H9 (cell line): ENCODE results near the gene NRXN2. TPM values are rescaled to one million over a fixed set of nuclear protein-coding genes. Genes with fewer than 3 reads are reported as not detected.

Source experiments
- DNase-seq: peaks from one replicate; pipeline ENCODE4 v3.0.0-alpha.2; 2017
- H2AFZ ChIP-seq: one replicate; pipeline ENCODE4 v1.6.1; 2013; ENCODE audit warnings: mild to moderate bottlenecking, low read length, control low read depth, moderate library complexity
- H2AK5ac ChIP-seq: 2 replicates; pipeline ENCODE4 v1.6.1; 2013; ENCODE audit warnings: low read length, control low read depth, mixed read lengths; ENCODE audit not compliant: insufficient read length
- H2BK120ac ChIP-seq: one replicate; pipeline ENCODE4 v1.6.1; 2013; ENCODE audit warnings: low read depth, mild to moderate bottlenecking, low read length, control low read depth, inconsistent platforms; ENCODE audit not compliant: poor library complexity, severe bottlenecking
- H2BK12ac ChIP-seq: 2 replicates; pipeline ENCODE4 v1.6.1; 2013; ENCODE audit warnings: low read length, control low read depth, mixed read lengths, low read depth; ENCODE audit not compliant: insufficient read length
- H2BK15ac ChIP-seq: 2 replicates; pipeline ENCODE4 v1.6.1; 2013; ENCODE audit warnings: low read depth, low read length, control low read depth
- H2BK20ac ChIP-seq: one replicate; pipeline ENCODE4 v1.6.1; 2013; ENCODE audit warnings: low read depth, mild to moderate bottlenecking, low read length, control low read depth, inconsistent platforms; ENCODE audit not compliant: poor library complexity, severe bottlenecking
- H2BK5ac ChIP-seq: 2 replicates; pipeline ENCODE4 v1.6.1; 2013; ENCODE audit warnings: low read length, control low read depth, mixed read lengths; ENCODE audit not compliant: insufficient read length
- H3K14ac ChIP-seq: 2 replicates; pipeline ENCODE4 v1.6.1; 2013; ENCODE audit warnings: low read length, control low read depth; ENCODE audit not compliant: insufficient read depth
- H3K18ac ChIP-seq: 2 replicates; pipeline ENCODE4 v1.6.1; 2013; ENCODE audit warnings: low read depth, mild to moderate bottlenecking, mixed read lengths, low read length, control low read depth; ENCODE audit not compliant: insufficient read length
- H3K23ac ChIP-seq: 2 replicates; pipeline ENCODE4 v1.6.1; 2013; ENCODE audit warnings: low read length, control low read depth, mixed read lengths, low read depth; ENCODE audit not compliant: insufficient read length
- H3K23me2 ChIP-seq: 2 replicates; pipeline ENCODE4 v1.6.1; 2013; ENCODE audit warnings: low read depth, mild to moderate bottlenecking, mixed read lengths, low read length, control low read depth; ENCODE audit not compliant: insufficient read length, poor library complexity, severe bottlenecking
- H3K27ac ChIP-seq: 2 replicates; pipeline ENCODE4 v1.5.1; 2013; ENCODE audit warnings: low read length, control low read depth, mixed read lengths, low read depth; ENCODE audit not compliant: insufficient read length
- H3K27me3 ChIP-seq: 2 replicates; pipeline ENCODE4 v1.6.1; 2013; ENCODE audit warnings: low read length, control low read depth, inconsistent platforms; ENCODE audit not compliant: insufficient read depth
- H3K4ac ChIP-seq: 2 replicates; pipeline ENCODE4 v1.6.1; 2013; ENCODE audit warnings: low read depth, mild to moderate bottlenecking, control low read depth, inconsistent platforms, low read length, moderate library complexity
- H3K4me1 ChIP-seq: 2 replicates; pipeline ENCODE4 v1.6.1; 2013; ENCODE audit warnings: low read length, control low read depth, inconsistent platforms; ENCODE audit not compliant: insufficient read depth
- H3K4me2 ChIP-seq: 2 replicates; pipeline ENCODE4 v1.6.1; 2013; ENCODE audit warnings: low read length, control low read depth, mixed read lengths; ENCODE audit not compliant: insufficient read length, insufficient read depth
- H3K56ac ChIP-seq: 2 replicates; pipeline ENCODE4 v1.6.1; 2013; ENCODE audit warnings: low read depth, mild to moderate bottlenecking, mixed read lengths, low read length, control low read depth; ENCODE audit not compliant: insufficient read length
- H3K79me1 ChIP-seq: 2 replicates; pipeline ENCODE4 v1.6.1; 2013; ENCODE audit warnings: low read depth, mild to moderate bottlenecking, moderate library complexity, low read length, control low read depth, inconsistent platforms; ENCODE audit not compliant: insufficient read depth, poor library complexity, severe bottlenecking
- H3K79me2 ChIP-seq: 2 replicates; pipeline ENCODE4 v1.6.1; 2013; ENCODE audit warnings: low read length, control low read depth, inconsistent platforms; ENCODE audit not compliant: insufficient read depth
- H3K9ac ChIP-seq: 2 replicates; pipeline ENCODE4 v1.6.1; 2013; ENCODE audit warnings: low read length, control low read depth, mixed read lengths; ENCODE audit not compliant: insufficient read length; ENCODE audit errors: extremely low read depth
- H3K9me3 ChIP-seq: one replicate; pipeline ENCODE4 v1.6.1; 2013; ENCODE audit warnings: low read depth, low read length, inconsistent platforms; ENCODE audit not compliant: control insufficient read depth
- H3T11ph ChIP-seq: one replicate; pipeline ENCODE4 v1.6.1; 2013; ENCODE audit warnings: mild to moderate bottlenecking, low read length, control low read depth, inconsistent platforms
- H4K20me1 ChIP-seq: one replicate; pipeline ENCODE4 v1.6.1; 2013; ENCODE audit not compliant: control insufficient read depth, insufficient read length, insufficient read depth
- H4K5ac ChIP-seq: 2 replicates; pipeline ENCODE4 v1.6.1; 2013; ENCODE audit warnings: low read depth, mild to moderate bottlenecking, mixed read lengths, low read length, control low read depth; ENCODE audit not compliant: insufficient read length
- H4K8ac ChIP-seq: replicated peaks from 2 replicates; pipeline ENCODE4 v1.6.1; 2013; ENCODE audit warnings: low read length, control low read depth, mixed read lengths, low read depth; ENCODE audit not compliant: insufficient read length
- H4K91ac ChIP-seq: 2 replicates; pipeline ENCODE4 v1.6.1; 2013; ENCODE audit warnings: low read depth, mild to moderate bottlenecking, moderate library complexity, mixed read lengths, low read length, control low read depth; ENCODE audit not compliant: insufficient read length
- H3K27ac Mint-ChIP-seq, 3 experiments: 2 replicates in 2 of 3; 3 replicates in 1 of 3; pipeline ENCODE4 v1.8.0; 2020 to 2021; ENCODE audit warnings: mixed read lengths in 3 of 3, mild to moderate bottlenecking in 1 of 3, moderate library complexity in 1 of 3
- H3K27me3 Mint-ChIP-seq: 2 replicates; pipeline ENCODE4 v1.8.0; 2021; ENCODE audit warnings: low read depth, mild to moderate bottlenecking, moderate library complexity, mixed read lengths
- H3K36me3 Mint-ChIP-seq, 3 experiments: 2 replicates in 2 of 3; 3 replicates in 1 of 3; pipeline ENCODE4 v1.8.0; 2020 to 2021; ENCODE audit warnings: low read depth in 3 of 3, mixed read lengths in 3 of 3; ENCODE audit not compliant: insufficient read depth in 1 of 3
- H3K4me1 Mint-ChIP-seq, 2 experiments: 2 replicates each; pipeline ENCODE4 v1.8.0; 2020; ENCODE audit warnings: mixed read lengths in 2 of 2
- H3K4me3 Mint-ChIP-seq, 2 experiments: 2 replicates in 1 of 2; 3 replicates in 1 of 2; pipeline ENCODE4 v1.8.0; 2020 to 2021; ENCODE audit warnings: mild to moderate bottlenecking in 2 of 2, mixed read lengths in 2 of 2, moderate library complexity in 1 of 2
- H3K9me3 Mint-ChIP-seq, 2 experiments: 2 replicates in 1 of 2; 3 replicates in 1 of 2; pipeline ENCODE4 v1.8.0; 2020; ENCODE audit warnings: mild to moderate bottlenecking in 2 of 2, mixed read lengths in 2 of 2, moderate library complexity in 1 of 2
- WGBS: extraction: QIAGEN DNeasy Blood & Tissue Kit; methylation state at CpG from one replicate; pipeline ENCODE4 v1.1.7; 2013; ENCODE audit warnings: missing lambda C conversion rate, low lambda C conversion rate, mixed read lengths; ENCODE audit not compliant: insufficient read length; ENCODE audit errors: extremely low coverage; 5-methylcytosine and 5-hydroxymethylcytosine counted together
- total RNA-seq: library from RNA; stranded (reverse); gene quantifications from 2 replicates; pipeline ENCODE4 v1.2.1, GENCODE V29; 2021
- TF ChIP-seq, protein P1 (sequence below): fragments of 200-600 bp; sonication (generic); conservative IDR thresholded peaks from 3 replicates; pipeline ENCODE4 v1.8.0; 2021; ENCODE audit warnings: antibody characterized with exemption, mild to moderate bottlenecking

Gene NRXN2
- total RNA-seq, 1 experiment from 2014 or later = 3.9 TPM

DNA sequence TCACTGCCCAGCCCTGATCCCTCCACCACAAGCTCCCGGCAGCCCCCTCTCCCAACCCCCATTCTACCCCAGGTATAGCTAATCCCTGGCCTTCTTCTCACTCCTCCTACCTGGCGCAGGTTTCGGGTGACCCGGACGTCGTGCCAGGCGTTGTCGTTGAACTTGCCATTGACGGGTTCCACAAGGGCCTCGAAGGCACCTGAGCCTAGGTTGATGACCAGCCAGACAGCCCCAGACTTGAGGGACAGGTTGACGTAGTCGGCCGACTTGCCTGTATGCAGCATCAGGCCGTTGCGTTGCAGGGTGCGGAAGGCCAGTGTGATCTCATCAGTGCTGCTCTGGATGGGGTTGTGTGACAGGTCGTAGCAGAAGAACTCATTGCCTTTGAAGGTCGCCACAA is 37.5 kb downstream of the NRXN2 start:
- no peak overlapping the region for H3K4me2 ChIP-seq
- H2BK20ac ChIP-seq = no peak overlapping the region
- H2BK15ac ChIP-seq = no peak overlapping the region
- no peak overlapping the region for H4K8ac ChIP-seq
- H3K36me3 Mint-ChIP-seq = no peaks in the 10 kb centered on the region; a peak in 1 of 7 replicates
- H4K20me1 ChIP-seq = no peaks in the 10 kb centered on the region
- no peak overlapping the region for H2BK120ac ChIP-seq
- H3K56ac ChIP-seq = no peak overlapping the region
- no peak overlapping the region for H3T11ph ChIP-seq
- H3K79me1 ChIP-seq = no peaks in the 10 kb centered on the region
- TF ChIP-seq, protein P1, sequence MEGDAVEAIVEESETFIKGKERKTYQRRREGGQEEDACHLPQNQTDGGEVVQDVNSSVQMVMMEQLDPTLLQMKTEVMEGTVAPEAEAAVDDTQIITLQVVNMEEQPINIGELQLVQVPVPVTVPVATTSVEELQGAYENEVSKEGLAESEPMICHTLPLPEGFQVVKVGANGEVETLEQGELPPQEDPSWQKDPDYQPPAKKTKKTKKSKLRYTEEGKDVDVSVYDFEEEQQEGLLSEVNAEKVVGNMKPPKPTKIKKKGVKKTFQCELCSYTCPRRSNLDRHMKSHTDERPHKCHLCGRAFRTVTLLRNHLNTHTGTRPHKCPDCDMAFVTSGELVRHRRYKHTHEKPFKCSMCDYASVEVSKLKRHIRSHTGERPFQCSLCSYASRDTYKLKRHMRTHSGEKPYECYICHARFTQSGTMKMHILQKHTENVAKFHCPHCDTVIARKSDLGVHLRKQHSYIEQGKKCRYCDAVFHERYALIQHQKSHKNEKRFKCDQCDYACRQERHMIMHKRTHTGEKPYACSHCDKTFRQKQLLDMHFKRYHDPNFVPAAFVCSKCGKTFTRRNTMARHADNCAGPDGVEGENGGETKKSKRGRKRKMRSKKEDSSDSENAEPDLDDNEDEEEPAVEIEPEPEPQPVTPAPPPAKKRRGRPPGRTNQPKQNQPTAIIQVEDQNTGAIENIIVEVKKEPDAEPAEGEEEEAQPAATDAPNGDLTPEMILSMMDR = no peak
- H3K79me2 ChIP-seq = no peaks in the 10 kb centered on the region
- H3K14ac ChIP-seq = no peak overlapping the region; the same call in 1 of the 2 replicates
- no peak overlapping the region for H2AK5ac ChIP-seq
- H2BK12ac ChIP-seq = no peak overlapping the region
- no peak overlapping the region for H4K5ac ChIP-seq
- no peak overlapping the region for H2BK5ac ChIP-seq
- H3K27ac ChIP-seq = no peak overlapping the region
- no peaks in the 10 kb centered on the region for H3K27me3 ChIP-seq
- WGBS = no CpG with 5 or more reads among the region's 18 CpGs
- DNase-seq = no peak
- no peak overlapping the region for H3K18ac ChIP-seq
- no peak overlapping the region; a peak in 1 of 7 replicates for H3K27ac Mint-ChIP-seq
- no peaks in the 10 kb centered on the region for H3K9me3 ChIP-seq
- H3K27me3 Mint-ChIP-seq = peaks cover 57% of the 10 kb centered on the region
- H3K23ac ChIP-seq = no peak overlapping the region
- no peaks in the 10 kb centered on the region for H3K4me1 ChIP-seq
- no peak overlapping the region for H3K9ac ChIP-seq
- H3K9me3 Mint-ChIP-seq = no peaks in the 10 kb centered on the region
- H3K23me2 ChIP-seq = peaks cover 2% of the 10 kb centered on the region
- H2AFZ ChIP-seq = no peak overlapping the region
- peaks cover 11 to 15% of the 10 kb centered on the region in 2 experiments for H3K4me1 Mint-ChIP-seq
- H3K4ac ChIP-seq = no peak overlapping the region
- H4K91ac ChIP-seq = no peak overlapping the region
- H3K4me3 Mint-ChIP-seq = no peak overlapping the region
